Stimulated activated CD8-positive, alpha-beta memory T cell treated with anti-CD3 and anti-CD28 coated beads, Interleukin-15, amount 100 ng/mL, for 4 hours (primary cell): ENCODE results near the gene KRT82.

Experiments used
- DNase-seq, 2 donors: peaks; one replicate each; pipeline ENCODE4 v3.0.0-alpha.2; 2020; ENCODE audit warnings: low read depth in 2 of 2

Gene KRT82

DNA sequence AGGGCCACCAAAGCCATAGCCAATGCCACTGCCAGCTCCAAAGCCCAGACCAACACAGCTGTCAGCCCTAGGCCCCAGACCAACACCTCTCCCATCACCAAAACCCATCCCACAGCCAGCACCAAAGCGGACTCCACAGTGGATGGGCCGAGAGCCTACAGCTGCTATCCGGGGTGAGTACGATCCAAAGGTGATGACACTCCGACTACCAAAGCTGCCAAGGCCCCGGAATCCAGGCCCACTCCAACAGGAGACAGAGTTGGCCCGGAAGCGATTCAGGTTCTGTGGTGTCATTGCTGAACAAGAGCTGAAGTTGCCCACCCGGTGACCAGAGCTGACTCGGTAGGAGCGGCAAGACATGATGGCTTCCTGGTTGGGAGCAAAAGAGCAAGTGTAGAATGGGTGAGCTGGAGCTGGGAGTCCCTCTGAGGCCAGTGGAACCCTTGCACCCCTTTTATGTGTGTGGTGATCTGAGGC lies 20.9 kb downstream of the KRT82 start, which contains the start of gene KRT84:
KRT84 (minus strand) TSS at position 427 of the 477 bp plus-strand sequence; CDS start at position 360, 67 bp downstream.
- DNase-seq: no peak

DNA sequence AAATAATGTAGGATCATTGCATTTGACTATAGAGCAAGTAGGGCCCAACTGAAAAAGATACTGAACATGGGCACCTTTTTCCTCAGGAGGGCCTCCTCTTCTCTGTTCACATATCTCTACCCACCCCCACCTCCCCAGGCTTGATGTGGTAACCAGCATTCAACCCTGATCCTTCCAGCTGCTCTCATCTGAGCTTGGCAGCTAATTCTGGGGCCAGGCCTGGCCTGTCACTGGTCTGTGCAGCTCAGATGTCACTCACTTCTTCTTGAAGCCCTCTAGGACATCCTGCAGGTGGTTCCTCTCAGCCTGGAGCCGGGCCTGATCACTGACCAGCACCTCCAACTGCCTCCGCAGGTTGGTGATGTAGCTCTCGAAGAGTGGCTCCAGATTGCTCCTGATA lies 22.8 kb downstream of the KRT82 start:
- no peak for DNase-seq

DNA sequence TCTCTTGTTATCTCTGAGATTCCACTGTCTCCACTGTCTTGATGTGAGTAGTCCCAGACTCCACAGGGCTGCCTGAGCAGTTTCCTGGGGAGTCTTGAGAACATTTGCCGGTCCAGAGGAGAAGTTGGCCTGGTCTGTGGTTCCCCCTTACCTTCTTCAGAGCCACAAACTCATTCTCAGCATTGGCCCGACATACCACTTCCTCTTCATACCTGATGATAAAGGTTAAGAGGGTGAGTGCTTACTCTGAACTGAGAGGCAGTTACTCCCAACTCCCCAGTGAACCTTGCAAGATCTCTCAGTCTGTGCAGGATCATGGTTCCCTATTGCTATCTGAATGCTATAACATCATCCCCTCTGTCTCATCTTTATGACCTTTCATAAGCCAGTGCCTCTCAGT lies 23.3 kb downstream of the KRT82 start:
- DNase-seq: no peak

DNA sequence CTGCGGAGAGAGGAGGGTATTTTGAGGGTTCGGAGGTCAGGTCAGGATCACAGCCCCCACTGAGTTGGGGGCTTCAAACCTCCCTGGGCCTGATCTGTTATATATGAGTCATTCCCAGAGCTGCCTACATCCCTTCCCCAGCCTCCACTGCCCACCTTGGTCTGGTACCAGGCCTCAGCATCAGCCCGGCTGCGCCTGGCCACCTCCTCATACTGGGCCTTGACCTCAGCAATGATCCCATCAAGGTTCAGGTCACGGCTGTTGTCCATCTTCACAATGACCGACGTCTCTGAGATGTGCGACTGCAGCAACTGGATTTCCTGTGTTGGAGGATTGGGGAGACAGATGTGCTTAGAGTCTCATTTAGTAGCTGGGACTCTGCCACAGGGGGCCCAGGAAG lies 24.9 kb downstream of the KRT82 start:
- no peak for DNase-seq

- no peak for DNase-seq
Measured at GRCh38 chr12:52380271-52380694, 25.9 kb downstream of the KRT82 start.

- DNase-seq: no peak
Measured at GRCh38 chr12:52379536-52379935, 26.6 kb downstream of the KRT82 start.

DNA sequence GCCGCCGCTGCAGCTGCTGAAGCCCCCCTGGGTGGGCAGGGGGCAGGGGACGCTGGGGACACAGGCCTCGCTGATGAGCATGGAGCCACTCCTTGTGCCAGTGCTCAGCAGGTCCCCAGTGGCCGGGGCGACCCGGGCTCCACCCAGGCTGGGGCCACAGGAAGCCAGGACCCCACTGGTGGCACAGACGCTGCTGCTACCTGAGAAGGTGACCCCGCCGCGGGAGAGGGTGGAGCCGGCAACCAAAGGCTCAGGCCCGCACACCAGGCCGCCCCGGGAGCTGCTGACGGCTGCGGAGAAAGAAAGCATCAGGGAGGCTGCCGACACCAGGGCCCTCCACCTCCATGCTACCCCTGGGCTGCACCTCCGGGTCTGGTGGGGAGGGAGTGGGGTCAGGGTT lies 28.0 kb downstream of the KRT82 start:
- DNase-seq: no peak

- DNase-seq: no peak
Measured at GRCh38 chr12:52377266-52377665, 28.9 kb downstream of the KRT82 start.

DNA sequence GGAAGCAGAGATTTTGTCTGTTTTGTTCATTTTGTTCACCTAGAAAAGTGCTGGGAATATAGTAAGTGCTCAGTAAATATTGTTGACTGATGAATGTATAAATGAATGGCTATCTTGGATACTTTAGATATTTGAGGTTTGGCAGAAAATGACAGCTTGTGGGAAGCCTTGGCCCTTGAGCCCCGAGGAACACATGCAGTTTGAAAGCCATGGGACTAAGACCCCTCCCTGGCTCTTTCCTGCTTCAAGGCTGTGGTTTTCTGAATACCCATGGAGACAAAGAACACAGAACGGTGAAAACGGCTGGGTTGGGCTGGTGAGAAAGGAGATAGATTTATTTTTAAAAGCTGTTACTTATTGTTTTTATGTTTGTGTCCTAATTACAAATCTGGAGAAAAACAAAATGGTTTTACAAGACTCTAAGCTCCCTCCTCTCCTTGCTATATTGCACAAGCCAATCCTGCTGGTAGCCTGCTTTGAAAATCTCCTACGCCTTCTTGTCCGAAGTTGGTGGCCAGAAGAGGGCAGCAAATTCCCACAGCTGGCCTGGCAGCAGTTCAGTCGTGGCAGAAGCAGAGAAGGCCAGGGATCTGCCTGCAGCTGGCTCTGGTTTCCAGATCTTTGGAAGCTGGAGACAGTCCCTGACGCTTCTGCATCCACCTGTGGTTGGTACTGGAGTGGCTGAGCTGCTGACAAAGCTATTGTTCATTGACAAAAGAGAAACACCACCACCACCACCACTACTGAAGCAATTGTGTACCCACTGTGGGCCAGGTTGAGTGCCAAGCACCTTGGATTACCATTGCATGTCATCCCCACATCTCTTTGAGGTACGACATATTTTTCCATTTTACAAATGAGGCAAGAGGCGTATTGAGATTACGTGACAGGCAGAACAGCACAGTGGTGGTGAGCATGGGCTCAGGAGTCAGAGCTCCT lies 33.6 kb downstream of the KRT82 start:
- peak in 1 of 2 donors; percentile 14 for DNase-seq

DNA sequence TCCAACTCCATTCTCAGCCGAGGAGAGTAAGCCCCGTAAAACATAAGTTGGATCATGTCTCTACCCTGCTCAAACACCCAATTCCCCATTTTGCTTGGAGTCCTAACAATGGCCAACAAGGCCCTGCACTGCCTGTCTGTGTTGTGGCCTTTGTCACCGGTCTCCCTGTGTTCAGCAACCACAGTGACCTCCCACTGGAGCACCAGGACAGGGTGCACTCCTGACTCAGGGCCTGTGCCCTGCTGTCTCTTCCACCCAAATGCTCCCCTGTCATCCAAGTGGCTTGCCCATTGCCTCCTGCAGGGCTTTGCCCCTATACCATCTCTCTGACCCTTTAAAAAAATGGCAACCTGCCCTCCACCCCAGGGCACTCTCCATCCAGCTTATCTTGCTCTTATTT lies 34.4 kb downstream of the KRT82 start:
- DNase-seq: no peak

DNA sequence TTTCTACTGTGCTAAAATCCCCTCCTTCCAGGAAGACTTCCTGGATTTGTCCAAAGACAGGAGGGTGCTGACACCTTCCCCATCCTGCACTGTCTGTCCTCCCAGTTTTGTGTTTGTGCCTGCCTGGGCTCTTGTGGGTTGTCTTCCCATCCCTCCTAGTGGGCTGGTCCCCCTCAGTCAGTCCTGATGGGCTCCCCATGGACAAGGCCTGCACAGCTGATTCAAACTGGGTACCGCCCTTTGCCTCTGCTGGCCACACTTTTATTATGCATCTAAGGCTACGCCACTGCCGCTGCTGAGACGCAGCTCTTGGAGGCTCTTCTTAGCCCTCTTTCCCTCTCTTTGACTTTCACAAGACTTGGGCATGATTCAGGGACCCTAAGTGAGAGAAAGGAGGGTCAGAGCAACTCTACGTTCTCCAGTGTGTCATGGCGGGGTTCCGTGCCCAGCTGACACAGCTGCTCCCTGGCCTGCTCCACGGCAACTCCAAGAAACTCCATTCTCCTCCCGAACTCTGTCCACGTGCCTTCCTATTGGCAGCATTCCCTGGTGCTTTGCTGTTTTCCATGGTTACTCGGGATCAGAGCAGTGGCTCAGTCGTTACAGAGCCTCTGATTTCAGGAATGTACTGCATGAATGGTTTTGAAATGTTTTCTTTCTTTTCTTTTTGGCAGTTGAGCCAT lies 35.1 kb downstream of the KRT82 start:
- no peak for DNase-seq

DNA sequence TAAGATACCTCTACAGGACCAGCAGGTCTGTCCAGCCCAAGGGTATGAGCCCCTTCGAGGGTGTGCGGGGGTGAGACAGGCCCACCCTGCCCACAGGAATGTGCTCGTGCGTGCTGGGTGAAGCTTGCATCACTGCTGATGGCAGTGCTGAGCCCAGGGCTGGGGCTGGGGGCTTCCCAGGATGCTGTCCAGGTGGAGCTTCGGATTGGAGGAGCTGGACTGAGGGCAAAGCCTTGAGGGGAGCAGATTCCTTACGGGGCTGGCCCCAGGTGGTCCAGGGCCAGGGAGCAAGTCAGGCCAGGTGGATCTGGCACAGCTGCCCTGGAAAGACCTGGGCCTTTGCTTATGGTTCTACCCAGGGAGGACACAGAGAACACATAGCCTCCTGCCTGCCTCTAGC lies 36.3 kb downstream of the KRT82 start:
- DNase-seq: no peak

DNA sequence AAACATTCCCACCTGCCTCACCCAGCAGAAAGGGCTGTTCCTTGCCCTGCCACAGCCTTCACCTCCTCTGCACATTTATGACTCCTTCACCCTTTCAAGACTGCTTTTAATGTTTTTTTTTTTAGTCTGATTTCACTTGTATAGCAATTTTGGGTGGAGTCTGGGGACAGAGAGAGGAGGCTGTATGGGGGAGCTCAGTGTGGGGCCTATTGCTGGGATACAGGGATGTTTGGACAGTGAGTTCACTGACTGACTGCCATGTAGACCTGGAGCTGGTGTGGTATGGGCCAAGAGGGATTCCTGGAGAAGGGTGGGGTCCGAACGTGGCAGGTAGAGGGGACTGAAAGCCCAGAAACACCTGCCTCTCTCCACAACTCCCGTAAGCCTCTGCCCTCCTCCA lies 36.9 kb downstream of the KRT82 start:
- DNase-seq: no peak

- no peak for DNase-seq
Measured at GRCh38 chr12:52368508-52368907, 37.6 kb downstream of the KRT82 start.

DNA sequence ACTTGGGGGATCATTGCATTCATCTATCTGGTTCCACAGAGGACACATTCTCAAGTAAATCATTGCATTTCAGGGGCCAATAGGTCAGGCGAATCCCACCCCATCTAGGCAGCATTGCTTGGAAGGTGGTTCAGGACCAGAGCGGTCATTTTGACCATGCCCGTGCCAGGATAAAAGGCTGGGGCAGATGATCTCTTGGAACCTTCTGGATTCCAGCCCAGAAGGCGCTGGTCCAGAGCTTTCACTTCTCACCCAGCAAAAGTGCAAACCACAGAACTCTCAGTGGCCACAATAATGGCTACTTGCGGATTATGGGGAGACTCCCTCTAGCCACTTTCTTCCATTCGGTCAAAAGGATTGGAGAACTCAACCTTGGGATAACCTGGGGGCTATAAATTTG lies 38.3 kb downstream of the KRT82 start:
- no peak for DNase-seq

DNA sequence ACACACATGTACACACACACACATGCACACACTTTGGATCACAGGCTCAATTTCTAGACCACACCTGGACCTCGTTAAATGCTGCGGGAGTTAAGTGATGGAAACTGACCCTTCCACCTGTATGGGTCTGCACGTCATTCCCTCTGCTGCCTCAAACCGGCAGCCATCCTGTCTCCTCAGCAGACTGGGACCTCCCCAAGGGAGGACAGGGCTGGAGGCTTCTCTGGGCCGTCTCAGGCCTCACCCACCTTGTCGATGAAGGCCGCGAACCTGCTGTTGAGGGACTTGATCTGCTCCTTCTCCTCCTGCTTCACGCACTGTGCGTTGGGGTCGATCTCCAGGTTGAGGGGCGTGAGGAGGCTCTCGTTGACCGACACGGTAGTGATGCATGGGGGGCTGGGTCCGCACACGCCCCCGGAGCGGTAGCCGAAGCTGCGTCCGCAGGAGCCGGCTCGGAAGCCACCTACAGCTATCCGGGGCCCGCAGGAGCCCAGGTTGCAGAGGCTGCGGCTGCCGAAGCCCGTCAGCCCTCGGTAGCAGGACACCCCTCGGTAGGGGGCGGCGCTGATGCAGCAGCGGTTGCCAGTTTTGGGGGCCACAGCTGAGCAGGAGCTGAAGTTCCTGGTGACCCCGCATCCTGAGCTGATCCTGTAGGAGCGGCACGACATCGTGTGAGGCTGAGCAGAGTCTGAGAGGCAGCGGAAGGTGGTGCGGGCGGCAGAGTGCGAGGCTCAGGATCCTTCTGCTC lies 39.2 kb downstream of the KRT82 start, which contains the start of gene KRT85:
KRT85 (minus strand) TSS at position 744 of the 748 bp plus-strand sequence; CDS start at position 668, 76 bp downstream.
- DNase-seq: no peak

GRCh38 chr12:52364901-52365489 lies 41.1 kb downstream of the KRT82 start:
- no peak for DNase-seq

DNA sequence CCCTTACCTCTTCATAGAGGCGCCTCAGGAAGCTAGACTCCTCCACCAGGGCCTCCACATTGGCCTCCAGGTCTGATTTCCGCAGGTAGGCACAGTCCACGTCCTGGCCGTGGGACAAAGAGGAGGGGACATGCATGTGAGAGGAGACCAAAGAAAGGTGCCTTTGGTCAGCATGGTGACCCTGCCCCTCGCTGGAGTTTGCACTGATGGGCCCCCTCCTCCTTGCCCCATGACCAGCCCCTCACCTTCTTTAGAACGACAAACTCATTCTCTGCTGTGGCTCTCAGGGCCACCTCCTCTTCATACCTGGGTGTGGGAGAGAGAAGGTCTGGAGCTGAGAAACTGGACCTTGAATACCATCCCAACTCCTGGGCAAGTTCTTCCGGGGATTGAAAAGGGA lies 42.1 kb downstream of the KRT82 start:
- no peak for DNase-seq

- DNase-seq: no peak
Measured at GRCh38 chr12:52363111-52363679, 42.9 kb downstream of the KRT82 start.

DNA sequence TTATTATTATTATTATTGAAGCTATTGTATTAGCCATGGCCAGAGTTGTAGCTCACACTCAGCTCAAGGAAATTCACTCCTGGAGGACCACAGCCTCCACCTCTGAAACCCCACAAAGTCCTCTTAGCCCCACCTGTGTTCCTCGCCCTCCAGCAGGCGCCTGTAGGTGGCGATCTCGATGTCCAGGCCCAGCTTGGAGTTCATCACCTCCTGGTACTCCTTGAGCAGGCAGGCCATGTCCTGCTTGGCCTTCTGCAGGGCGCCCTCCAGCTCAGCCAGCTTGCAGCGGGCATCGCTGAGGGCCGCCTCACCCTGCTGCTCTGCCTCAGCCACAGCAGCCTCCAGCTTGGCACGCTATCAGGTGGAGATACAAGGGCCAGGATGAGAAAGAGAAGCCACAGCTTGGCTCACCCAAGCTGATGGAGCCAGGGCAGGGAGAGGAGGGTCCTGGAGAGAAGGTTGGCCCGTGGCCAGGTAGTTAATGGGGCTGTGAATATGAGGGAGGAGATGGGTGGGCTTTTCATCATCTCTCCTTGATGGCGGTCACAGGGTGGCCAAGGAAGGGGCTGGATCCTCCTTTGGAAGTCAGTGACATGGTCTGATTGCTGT lies 43.9 kb downstream of the KRT82 start:
- no peak for DNase-seq

GRCh38 chr12:52361553-52361952 lies 44.6 kb downstream of the KRT82 start:
- DNase-seq: no peak
